SK-N-SH (cell line): ENCODE results near the gene CERS1. TPM values are rescaled to one million over a fixed set of nuclear protein-coding genes. Genes with fewer than 3 reads are reported as not detected.

Source experiments
- CTCF ChIA-PET: fragments of 300-600, 350-600 bp; formaldehyde crosslinking; extraction: SDS; loops from one replicate; lab custom pipeline; 2021; lab: Yijun Ruan, JAX
- POLR2A ChIA-PET: fragments of 350-600 bp; sonication (Branson Sonifier 250); formaldehyde crosslinking; extraction: SDS; loops from one replicate; lab custom pipeline; 2020; ENCODE audit warnings: antibody characterized with exemption, inconsistent platforms; lab: Yijun Ruan, JAX
- DNase-seq: peaks from one replicate; pipeline ENCODE4 v3.0.0; 2012
- H2AFZ ChIP-seq: fragments of 200-600 bp; sonication (generic); 2 replicates; pipeline ENCODE4 v1.8.1; 2016; ENCODE audit warnings: antibody characterized with exemption, mild to moderate bottlenecking, low read depth
- H3F3A ChIP-seq: fragments of 200-600 bp; sonication (generic); replicated peaks from 2 replicates; pipeline ENCODE3; 2016; ENCODE audit warnings: antibody characterized with exemption, mild to moderate bottlenecking; ENCODE audit not compliant: insufficient read depth
- H3K27ac ChIP-seq, 2 experiments: fragments of 200-500 bp in 1 of 2; fragments of 200-600 bp in 1 of 2; sonication (Bioruptor generic) in 1 of 2; sonication (generic), shearing (Covaris generic) in 1 of 2; 2 replicates each; pipeline versions ENCODE4 v1.5.1 to v1.6.1; 2014 to 2016; ENCODE audit warnings: low read depth in 2 of 2, inconsistent platforms in 1 of 2, low read length in 1 of 2, mild to moderate bottlenecking in 1 of 2, mixed read lengths in 1 of 2
- H3K27me3 ChIP-seq: fragments of 200-600 bp; sonication (generic), shearing (Covaris generic); 2 replicates; pipeline ENCODE4 v1.6.1; 2016; ENCODE audit warnings: mixed run types; ENCODE audit not compliant: insufficient read depth
- H3K36me3 ChIP-seq, 2 experiments: fragments of 200-500 bp in 1 of 2; fragments of 200-600 bp in 1 of 2; sonication (Bioruptor generic) in 1 of 2; sonication (generic) in 1 of 2; replicated peaks in 1 of 2; 2 replicates each; pipeline versions ENCODE3 to v1.5.1; 2014 to 2016; ENCODE audit warnings: low read length in 1 of 2, mild to moderate bottlenecking in 1 of 2; ENCODE audit not compliant: insufficient read depth in 2 of 2, control insufficient read depth in 1 of 2
- H3K4me1 ChIP-seq, 2 experiments: fragments of 200-500 bp in 1 of 2; fragments of 200-600 bp in 1 of 2; sonication (Bioruptor generic) in 1 of 2; sonication (generic), shearing (Covaris generic) in 1 of 2; 2 replicates each; pipeline versions ENCODE4 v1.5.1 to v1.6.1; 2014 to 2016; ENCODE audit warnings: low read depth in 1 of 2, low read length in 1 of 2, mixed run types in 1 of 2; ENCODE audit not compliant: insufficient read depth in 2 of 2, control insufficient read depth in 1 of 2
- H3K4me2 ChIP-seq: fragments of 200-600 bp; sonication (generic), shearing (Covaris generic); 2 replicates; pipeline ENCODE4 v1.6.1; 2017; ENCODE audit warnings: mixed run types
- H3K4me3 ChIP-seq, 2 experiments: fragments of 200-500 bp in 1 of 2; fragments of 200-600 bp in 1 of 2; sonication (Bioruptor generic) in 1 of 2; sonication (generic), shearing (Covaris generic) in 1 of 2; 2 replicates each; pipeline versions ENCODE4 v1.5.1 to v1.8.1; 2014 to 2016; ENCODE audit warnings: low read depth in 2 of 2, inconsistent platforms in 1 of 2, low read length in 1 of 2, mild to moderate bottlenecking in 1 of 2, mixed read lengths in 1 of 2, moderate library complexity in 1 of 2
- H3K79me2 ChIP-seq: fragments of 200-600 bp; sonication (generic); 2 replicates; pipeline ENCODE4 v1.8.1; 2017; ENCODE audit warnings: mild to moderate bottlenecking; ENCODE audit not compliant: insufficient read depth
- H3K9ac ChIP-seq: fragments of 200-600 bp; sonication (generic); 2 replicates; pipeline ENCODE4 v1.6.1; 2017; ENCODE audit warnings: mixed run types
- H3K9me2 ChIP-seq: fragments of 200-600 bp; sonication (generic); 2 replicates; pipeline ENCODE4 v1.6.1; 2017; ENCODE audit warnings: mixed run types
- H3K9me3 ChIP-seq: fragments of 200-600 bp; sonication (generic); 2 replicates; pipeline ENCODE4 v1.6.1; 2017; ENCODE audit warnings: mixed run types, mild to moderate bottlenecking, moderate library complexity
- H4K20me1 ChIP-seq: fragments of 200-600 bp; sonication (generic); 2 replicates; pipeline ENCODE4 v1.6.1; 2017; ENCODE audit warnings: mild to moderate bottlenecking, mixed run types; ENCODE audit not compliant: insufficient read depth
- EZH2phosphoT487 ChIP-seq: fragments of 200-600 bp; sonication (generic); IDR thresholded peaks from 2 replicates; pipeline ENCODE4 v1.6.1; 2017; ENCODE audit warnings: low read depth, mixed run types, mild to moderate bottlenecking, antibody characterized with exemption, moderate library complexity, borderline replicate concordance
- FOSL2 ChIP-seq: IDR thresholded peaks from 2 replicates; pipeline ENCODE4 v1.4.0; 2012; ENCODE audit warnings: low read depth, mild to moderate bottlenecking, moderate library complexity, borderline replicate concordance
- GABPA ChIP-seq: IDR thresholded peaks from 2 replicates; pipeline ENCODE4 v1.4.0; 2012; ENCODE audit warnings: low read depth, mild to moderate bottlenecking
- MEF2A ChIP-seq: IDR thresholded peaks from 2 replicates; pipeline ENCODE4 v1.4.0; 2012; ENCODE audit warnings: low read depth, borderline replicate concordance
- NFIC ChIP-seq: IDR thresholded peaks from 2 replicates; pipeline ENCODE4 v1.4.0; 2012; ENCODE audit warnings: borderline replicate concordance
- NRF1 ChIP-seq: IDR thresholded peaks from 2 replicates; pipeline ENCODE4 v1.6.1; 2012; ENCODE audit warnings: low read depth, mild to moderate bottlenecking, low read length
- POLR2AphosphoS5 ChIP-seq: IDR thresholded peaks from 2 replicates; pipeline ENCODE4 v1.6.1; 2012; ENCODE audit warnings: low read depth, low read length
- RAD21 ChIP-seq: IDR thresholded peaks from 2 replicates; pipeline ENCODE4 v1.6.1; 2012; ENCODE audit warnings: mild to moderate bottlenecking, low read length
- RCOR1 ChIP-seq: fragments of 150-350 bp; IDR thresholded peaks from 2 replicates; pipeline ENCODE4 v1.6.1; 2017; ENCODE audit warnings: antibody characterized with exemption, low read length
- REST ChIP-seq: IDR thresholded peaks from 2 replicates; pipeline ENCODE4 v1.6.1; 2012; ENCODE audit warnings: mild to moderate bottlenecking, low read depth, low read length, moderate library complexity
- SIN3A ChIP-seq: IDR thresholded peaks from 2 replicates; pipeline ENCODE4 v1.6.1; 2012; ENCODE audit warnings: low read depth, mild to moderate bottlenecking, low read length, moderate library complexity, borderline replicate concordance
- SMC3 ChIP-seq: IDR thresholded peaks from 2 replicates; pipeline ENCODE4 v1.6.1; 2012; ENCODE audit warnings: low read depth, low read length, improper control_type of control experiment
- TAF1 ChIP-seq: IDR thresholded peaks from 2 replicates; pipeline ENCODE4 v1.6.1; 2012; ENCODE audit warnings: low read depth, mild to moderate bottlenecking, low read length, moderate library complexity, borderline replicate concordance
- TCF12 ChIP-seq: IDR thresholded peaks from 2 replicates; pipeline ENCODE4 v1.4.0; 2012
- USF2 ChIP-seq: fragments of 150-350 bp; IDR thresholded peaks from 2 replicates; pipeline ENCODE4 v1.6.1; 2017; ENCODE audit warnings: antibody characterized with exemption, low read length, low read depth, borderline replicate concordance
- YY1 ChIP-seq: IDR thresholded peaks from 2 replicates; pipeline ENCODE4 v1.4.0; 2012; ENCODE audit warnings: low read depth, mild to moderate bottlenecking
- WGBS: methylation state at CpG from one replicate; pipeline ENCODE4 v1.1.6; 2017; ENCODE audit warnings: low lambda C conversion rate; 5-methylcytosine and 5-hydroxymethylcytosine counted together
- polyA plus RNA-seq, 3 experiments: library from polyadenylated mRNA; depleted of rRNA; stranded (reverse); fragments of >200 nt; gene quantifications; 2 replicates each; pipeline ENCODE4 v1.2.3, GENCODE V29; 2012
- TF ChIP-seq, protein P1 (sequence below): IDR thresholded peaks from 2 replicates; pipeline ENCODE4 v1.4.0; 2012; ENCODE audit warnings: low read depth
- TF ChIP-seq, protein P2 (sequence below): IDR thresholded peaks from 2 replicates; pipeline ENCODE4 v1.4.0; 2012; ENCODE audit warnings: low read depth, borderline replicate concordance
- TF ChIP-seq, protein P3 (sequence below): IDR thresholded peaks from 2 replicates; pipeline ENCODE4 v1.4.0; 2012; ENCODE audit warnings: low read depth, borderline replicate concordance

Gene CERS1
- polyA plus RNA-seq, 1 of the 3 experiments (the other 2 are of a cell fraction) = 7.3 TPM

GRCh38 chr19:18842166-18842565 lies 53.8 kb downstream of the CERS1 start:
- Histone ChIP-seq H3K9me3 (no peaks in the 10 kb centered on the region), H3F3A (peaks cover 8% of the 10 kb centered on the region), H3K9ac (no peak overlapping the region), H3K4me3 (no peak overlapping the region), H3K27me3 (no peaks in the 10 kb centered on the region), H3K4me1 (peaks cover 3 to 47% of the 10 kb centered on the region in 2 experiments; a peak in 3 of 4 replicates), H3K9me2 (no peaks in the 10 kb centered on the region), H2AFZ (no peak overlapping the region), H3K79me2 (peaks cover 99% of the 10 kb centered on the region), H4K20me1 (peaks cover 100% of the 10 kb centered on the region), H3K36me3 (peaks cover 0 to 2% of the 10 kb centered on the region in 2 experiments), H3K4me2 (no peak overlapping the region), H3K27ac (no peak overlapping the region)
- TF ChIP-seq YY1 = no peak
- TF ChIP-seq, protein P1, sequence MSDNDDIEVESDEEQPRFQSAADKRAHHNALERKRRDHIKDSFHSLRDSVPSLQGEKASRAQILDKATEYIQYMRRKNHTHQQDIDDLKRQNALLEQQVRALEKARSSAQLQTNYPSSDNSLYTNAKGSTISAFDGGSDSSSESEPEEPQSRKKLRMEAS = no peak
- ChIA-PET POLR2A (interaction anchor here (1.1 kb wide), 1 partner anchor 10 kb away, joined by 7 read pairs; the partner anchor contains the start of gene UPF1), CTCF (interaction anchor here (2.5 to 12.6 kb wide), 2 partner anchors 10 to 250 kb away, joined by 17 to 234 read pairs; partner anchors contain the start of genes REX1BD and UPF1)
- WGBS = 74% methylated on average over 7 of the region's 7 CpGs
- peak; percentile 58 for DNase-seq

DNA sequence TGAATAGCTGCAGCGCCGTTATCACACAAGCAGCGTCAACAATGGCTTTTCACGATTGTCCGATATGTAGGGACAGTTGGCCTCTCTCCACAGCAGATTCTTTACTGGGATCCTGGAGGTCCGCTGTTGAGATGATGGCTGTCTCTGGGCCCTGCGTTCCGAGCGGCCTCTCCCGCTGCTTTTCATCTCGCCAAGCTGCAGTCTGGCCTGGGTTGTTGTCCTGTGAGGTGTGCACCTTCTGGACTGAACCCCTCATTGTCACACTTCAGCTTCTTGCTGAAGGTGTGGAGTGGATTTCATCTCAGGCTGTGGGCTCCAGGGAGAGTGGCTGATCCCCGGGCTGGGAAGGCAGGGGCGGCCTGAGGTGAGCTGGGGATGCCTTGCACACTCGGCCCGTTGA lies 54.6 kb downstream of the CERS1 start:
- no peak overlapping the region for H3K4me3 ChIP-seq
- H4K20me1 ChIP-seq = peaks cover 100% of the 10 kb centered on the region
- WGBS = 88% methylated on average over 13 of the region's 15 CpGs

More for the DNA sequence above, 54.6 kb downstream of the CERS1 start:
- H3K9ac ChIP-seq = no peak overlapping the region
- H3K9me2 ChIP-seq = no peaks in the 10 kb centered on the region
- no peak for TF ChIP-seq FOSL2
- TF ChIP-seq SMC3 = no peak
- TF ChIP-seq MEF2A = no peak
- no peak for TF ChIP-seq RCOR1
- TF ChIP-seq, protein P2, sequence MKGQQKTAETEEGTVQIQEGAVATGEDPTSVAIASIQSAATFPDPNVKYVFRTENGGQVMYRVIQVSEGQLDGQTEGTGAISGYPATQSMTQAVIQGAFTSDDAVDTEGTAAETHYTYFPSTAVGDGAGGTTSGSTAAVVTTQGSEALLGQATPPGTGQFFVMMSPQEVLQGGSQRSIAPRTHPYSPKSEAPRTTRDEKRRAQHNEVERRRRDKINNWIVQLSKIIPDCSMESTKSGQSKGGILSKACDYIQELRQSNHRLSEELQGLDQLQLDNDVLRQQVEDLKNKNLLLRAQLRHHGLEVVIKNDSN = no peak
- TF ChIP-seq, protein P1 = no peak
- TF ChIP-seq TCF12 = no peak
- no peak for TF ChIP-seq SIN3A
- TF ChIP-seq REST = no peak
- no peak for TF ChIP-seq POLR2AphosphoS5
- no peak for TF ChIP-seq NRF1
- no peak for TF ChIP-seq USF2
- TF ChIP-seq, protein P3, sequence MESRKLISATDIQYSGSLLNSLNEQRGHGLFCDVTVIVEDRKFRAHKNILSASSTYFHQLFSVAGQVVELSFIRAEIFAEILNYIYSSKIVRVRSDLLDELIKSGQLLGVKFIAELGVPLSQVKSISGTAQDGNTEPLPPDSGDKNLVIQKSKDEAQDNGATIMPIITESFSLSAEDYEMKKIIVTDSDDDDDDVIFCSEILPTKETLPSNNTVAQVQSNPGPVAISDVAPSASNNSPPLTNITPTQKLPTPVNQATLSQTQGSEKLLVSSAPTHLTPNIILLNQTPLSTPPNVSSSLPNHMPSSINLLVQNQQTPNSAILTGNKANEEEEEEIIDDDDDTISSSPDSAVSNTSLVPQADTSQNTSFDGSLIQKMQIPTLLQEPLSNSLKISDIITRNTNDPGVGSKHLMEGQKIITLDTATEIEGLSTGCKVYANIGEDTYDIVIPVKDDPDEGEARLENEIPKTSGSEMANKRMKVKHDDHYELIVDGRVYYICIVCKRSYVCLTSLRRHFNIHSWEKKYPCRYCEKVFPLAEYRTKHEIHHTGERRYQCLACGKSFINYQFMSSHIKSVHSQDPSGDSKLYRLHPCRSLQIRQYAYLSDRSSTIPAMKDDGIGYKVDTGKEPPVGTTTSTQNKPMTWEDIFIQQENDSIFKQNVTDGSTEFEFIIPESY = no peak
- no peak for TF ChIP-seq TAF1
- TF ChIP-seq EZH2phosphoT487 = no peak
- TF ChIP-seq RAD21 = no peak
- no peak for TF ChIP-seq GABPA
- no peak for TF ChIP-seq YY1
- no peak for TF ChIP-seq NFIC
- H3K27ac ChIP-seq = no peak overlapping the region
- POLR2A ChIA-PET = interaction anchor here (1.6 kb wide), 1 partner anchor 10 kb away, joined by 4 read pairs; the partner anchor contains the start of gene UPF1
- no peak overlapping the region for H3K4me2 ChIP-seq
- no peaks in the 10 kb centered on the region for H3K9me3 ChIP-seq
- DNase-seq = no peak
- H3K36me3 ChIP-seq = peaks cover 0 to 2% of the 10 kb centered on the region in 2 experiments
- peaks cover 3 to 40% of the 10 kb centered on the region in 2 experiments; a peak in 1 of 4 replicates for H3K4me1 ChIP-seq
- H3F3A ChIP-seq = peaks cover 8% of the 10 kb centered on the region
- CTCF ChIA-PET = interaction anchor here (1.3 to 12.6 kb wide), 4 partner anchors 10 to 249 kb away, joined by 4 to 234 read pairs (median 12); partner anchors contain the start of genes REX1BD and UPF1
- H2AFZ ChIP-seq = no peak overlapping the region
- no peaks in the 10 kb centered on the region for H3K27me3 ChIP-seq
- H3K79me2 ChIP-seq = peaks cover 99% of the 10 kb centered on the region
